ENCODE data around the gene NSUN2.

DNA sequence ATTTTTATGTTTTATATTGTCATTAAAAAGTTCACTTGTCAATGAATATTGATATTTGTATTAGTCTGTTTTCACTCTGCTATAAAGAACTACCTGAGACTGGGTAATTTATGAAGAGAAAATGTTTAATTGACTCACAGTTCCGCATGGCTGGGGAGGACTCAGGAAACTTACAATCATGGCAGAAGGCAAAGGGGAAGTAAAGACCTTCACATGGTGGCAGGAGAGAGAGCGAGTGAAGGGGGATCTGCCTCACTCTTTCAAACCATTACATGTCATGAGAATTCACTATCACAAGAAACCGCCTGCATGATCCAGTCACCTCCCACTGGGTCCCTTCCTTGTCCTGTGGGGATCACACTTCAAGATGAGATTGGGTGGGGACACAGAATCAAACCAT lies 27.8 kb upstream of the NSUN2 start:
- TF ChIP-seq TCF7L2 (IDR thresholded peaks at IDR 0.05; ENCODE audit: borderline replicate concordance, low read depth, low read length) (no peak), ZNF530 (tag by site-specific recombination; IDR thresholded peaks at IDR 0.05; ENCODE audit: low read depth) (no peak)
- TF ChIP-seq, protein P1, sequence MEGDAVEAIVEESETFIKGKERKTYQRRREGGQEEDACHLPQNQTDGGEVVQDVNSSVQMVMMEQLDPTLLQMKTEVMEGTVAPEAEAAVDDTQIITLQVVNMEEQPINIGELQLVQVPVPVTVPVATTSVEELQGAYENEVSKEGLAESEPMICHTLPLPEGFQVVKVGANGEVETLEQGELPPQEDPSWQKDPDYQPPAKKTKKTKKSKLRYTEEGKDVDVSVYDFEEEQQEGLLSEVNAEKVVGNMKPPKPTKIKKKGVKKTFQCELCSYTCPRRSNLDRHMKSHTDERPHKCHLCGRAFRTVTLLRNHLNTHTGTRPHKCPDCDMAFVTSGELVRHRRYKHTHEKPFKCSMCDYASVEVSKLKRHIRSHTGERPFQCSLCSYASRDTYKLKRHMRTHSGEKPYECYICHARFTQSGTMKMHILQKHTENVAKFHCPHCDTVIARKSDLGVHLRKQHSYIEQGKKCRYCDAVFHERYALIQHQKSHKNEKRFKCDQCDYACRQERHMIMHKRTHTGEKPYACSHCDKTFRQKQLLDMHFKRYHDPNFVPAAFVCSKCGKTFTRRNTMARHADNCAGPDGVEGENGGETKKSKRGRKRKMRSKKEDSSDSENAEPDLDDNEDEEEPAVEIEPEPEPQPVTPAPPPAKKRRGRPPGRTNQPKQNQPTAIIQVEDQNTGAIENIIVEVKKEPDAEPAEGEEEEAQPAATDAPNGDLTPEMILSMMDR (tag by site-specific recombination; IDR thresholded peaks at IDR 0.05) = no peak
